Gastroesophageal sphincter (tissue), 4 donors: ENCODE data around the gene NRSN2. TPM values are rescaled to one million over a fixed set of nuclear protein-coding genes. Genes with fewer than 3 reads are reported as not detected.
"Not testable (repeated sequence)": the region's sequence is repeated elsewhere in the genome, so short reads cannot be mapped to it uniquely, and the experiment has no call there.

Experiments
- ATAC-seq: fragments of 150-250 bp; one replicate; pipeline ENCODE4 v1.9.1; 2016; ENCODE audit warnings: mild to moderate bottlenecking, moderate library complexity
- H3K27ac ChIP-seq, 4 donors: fragments of 200-600 bp; sonication (generic) in 3 of 4; 1 replicate in 3 of 4; 2 replicates in 1 of 4; pipeline ENCODE4 v1.5.1; 2016 to 2019
- H3K27me3 ChIP-seq: fragments of 200-600 bp; sonication (generic); one replicate; pipeline ENCODE4 v1.5.1; 2019
- H3K36me3 ChIP-seq, 2 donors: fragments of 200-600 bp; sonication (generic); one replicate each; pipeline ENCODE4 v1.5.1; 2019; ENCODE audit warnings: control low read depth in 1 of 2
- H3K4me1 ChIP-seq, 3 donors: fragments of 200-600 bp; sonication (generic); 1 replicate in 2 of 3; 2 replicates in 1 of 3; pipeline ENCODE4 v1.5.1; 2016 to 2019; ENCODE audit warnings: control low read depth in 2 of 3
- H3K4me3 ChIP-seq, 2 donors: fragments of 200-600 bp; sonication (generic); one replicate each; pipeline ENCODE4 v1.5.1; 2019; ENCODE audit warnings: mild to moderate bottlenecking in 1 of 2, moderate library complexity in 1 of 2
- H3K9me3 ChIP-seq, 3 donors: fragments of 200-600 bp; sonication (generic); one replicate each; pipeline ENCODE4 v1.5.1; 2017 to 2019; ENCODE audit warnings: control low read depth in 2 of 3
- EP300 ChIP-seq: sonication (generic); formaldehyde crosslinking; IDR thresholded peaks from one replicate; pipeline ENCODE4 v1.6.1; 2017; ENCODE audit warnings: antibody characterized with exemption, mild to moderate bottlenecking
- POLR2A ChIP-seq, 2 donors: fragments of 450-650 bp; IDR thresholded peaks; one replicate each; pipeline ENCODE4 v1.6.1; 2017; ENCODE audit warnings: antibody characterized with exemption in 2 of 2, mild to moderate bottlenecking in 2 of 2, moderate library complexity in 1 of 2
- POLR2AphosphoS5 ChIP-seq: sonication (generic); formaldehyde crosslinking; IDR thresholded peaks from one replicate; pipeline ENCODE4 v1.6.1; 2017; ENCODE audit warnings: antibody characterized with exemption
- WGBS, 2 donors: methylation state at CpG; one replicate each; pipeline ENCODE4 v1.1.5; 2018; ENCODE audit warnings: low coverage in 1 of 2; 5-methylcytosine and 5-hydroxymethylcytosine counted together
- total RNA-seq, 4 donors: library from RNA; depleted of rRNA; stranded (reverse); fragments of >200 nt; gene quantifications; one replicate each; pipeline ENCODE4 v1.1.0, GENCODE V29; 2016
- TF ChIP-seq, protein P1 (sequence below), 4 experiments: fragments of 200-600 bp in 2 of 4; fragments of 450-650 bp in 2 of 4; sonication (generic) in 1 of 4; IDR thresholded peaks; one replicate each; pipeline ENCODE4 v1.5.1; 2017 to 2019; ENCODE audit warnings: antibody characterized with exemption in 4 of 4, mild to moderate bottlenecking in 2 of 4, moderate library complexity in 2 of 4

NRSN2 gene
- total RNA-seq, 4 donors from 2014 or later: 25.3 to 51.6 (median 30.2) TPM

DNA sequence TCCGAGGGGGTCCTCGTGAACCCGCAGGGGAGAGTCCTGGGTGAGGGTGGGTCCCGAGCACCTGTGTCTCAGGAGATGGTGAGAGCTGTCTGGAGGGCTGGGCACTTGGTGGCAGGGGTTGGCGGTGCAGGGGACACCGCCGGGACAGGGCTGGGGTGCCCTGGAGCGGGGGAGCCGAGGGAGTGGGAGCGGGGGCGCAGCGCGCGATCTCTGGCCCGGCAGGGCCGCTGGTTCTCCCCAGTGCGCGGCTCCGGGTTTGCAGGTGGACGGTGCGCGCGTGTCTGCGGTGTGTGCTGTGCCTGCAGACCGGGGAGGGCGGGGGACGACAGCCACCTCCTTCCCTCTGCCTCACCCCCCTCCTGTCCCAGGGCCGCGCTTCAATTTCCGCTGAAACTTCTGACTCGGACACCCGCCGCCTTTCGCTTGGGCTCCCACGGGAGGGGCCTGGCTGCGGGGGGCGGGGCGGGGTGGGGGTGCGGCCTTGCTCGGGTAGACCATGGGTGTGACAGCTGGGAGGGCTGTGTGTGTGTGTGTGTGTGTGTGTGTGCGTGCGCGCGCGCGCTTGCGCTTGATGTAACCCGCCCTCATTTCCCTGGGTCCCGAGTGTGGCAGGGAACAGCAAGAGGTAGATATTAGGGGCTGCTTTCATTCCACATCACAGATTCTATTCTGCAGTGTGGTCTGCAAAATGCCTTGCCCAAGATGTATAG lies 34.8 kb downstream of the NRSN2 start:
- H3K4me3 ChIP-seq: peak overlapping the region; percentile 27 to 69
- peak overlapping the region in 3 of 4 donors; percentile 35 to 64 (median 56) for H3K27ac ChIP-seq
- TF ChIP-seq POLR2AphosphoS5: no peak
- no peak for TF ChIP-seq POLR2A (IDR thresholded peaks at IDR 0.05)
- no peak for TF ChIP-seq EP300
- TF ChIP-seq, protein P1, sequence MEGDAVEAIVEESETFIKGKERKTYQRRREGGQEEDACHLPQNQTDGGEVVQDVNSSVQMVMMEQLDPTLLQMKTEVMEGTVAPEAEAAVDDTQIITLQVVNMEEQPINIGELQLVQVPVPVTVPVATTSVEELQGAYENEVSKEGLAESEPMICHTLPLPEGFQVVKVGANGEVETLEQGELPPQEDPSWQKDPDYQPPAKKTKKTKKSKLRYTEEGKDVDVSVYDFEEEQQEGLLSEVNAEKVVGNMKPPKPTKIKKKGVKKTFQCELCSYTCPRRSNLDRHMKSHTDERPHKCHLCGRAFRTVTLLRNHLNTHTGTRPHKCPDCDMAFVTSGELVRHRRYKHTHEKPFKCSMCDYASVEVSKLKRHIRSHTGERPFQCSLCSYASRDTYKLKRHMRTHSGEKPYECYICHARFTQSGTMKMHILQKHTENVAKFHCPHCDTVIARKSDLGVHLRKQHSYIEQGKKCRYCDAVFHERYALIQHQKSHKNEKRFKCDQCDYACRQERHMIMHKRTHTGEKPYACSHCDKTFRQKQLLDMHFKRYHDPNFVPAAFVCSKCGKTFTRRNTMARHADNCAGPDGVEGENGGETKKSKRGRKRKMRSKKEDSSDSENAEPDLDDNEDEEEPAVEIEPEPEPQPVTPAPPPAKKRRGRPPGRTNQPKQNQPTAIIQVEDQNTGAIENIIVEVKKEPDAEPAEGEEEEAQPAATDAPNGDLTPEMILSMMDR (IDR thresholded peaks at IDR 0.05): no peak
- H3K27me3 ChIP-seq: peaks cover 31% of the 10 kb centered on the region
- WGBS, 2 donors: 13% methylated on average over 4 of the region's 49 CpGs; no CpG with 5 or more reads in 1 of the 2 donors
- H3K36me3 ChIP-seq: no peaks in the 10 kb centered on the region
- ATAC-seq: peak; percentile 77
- H3K9me3 ChIP-seq: no peaks in the 10 kb centered on the region
- H3K4me1 ChIP-seq: peaks cover 0 to 21% (median 0%) of the 10 kb centered on the region in 3 donors

DNA sequence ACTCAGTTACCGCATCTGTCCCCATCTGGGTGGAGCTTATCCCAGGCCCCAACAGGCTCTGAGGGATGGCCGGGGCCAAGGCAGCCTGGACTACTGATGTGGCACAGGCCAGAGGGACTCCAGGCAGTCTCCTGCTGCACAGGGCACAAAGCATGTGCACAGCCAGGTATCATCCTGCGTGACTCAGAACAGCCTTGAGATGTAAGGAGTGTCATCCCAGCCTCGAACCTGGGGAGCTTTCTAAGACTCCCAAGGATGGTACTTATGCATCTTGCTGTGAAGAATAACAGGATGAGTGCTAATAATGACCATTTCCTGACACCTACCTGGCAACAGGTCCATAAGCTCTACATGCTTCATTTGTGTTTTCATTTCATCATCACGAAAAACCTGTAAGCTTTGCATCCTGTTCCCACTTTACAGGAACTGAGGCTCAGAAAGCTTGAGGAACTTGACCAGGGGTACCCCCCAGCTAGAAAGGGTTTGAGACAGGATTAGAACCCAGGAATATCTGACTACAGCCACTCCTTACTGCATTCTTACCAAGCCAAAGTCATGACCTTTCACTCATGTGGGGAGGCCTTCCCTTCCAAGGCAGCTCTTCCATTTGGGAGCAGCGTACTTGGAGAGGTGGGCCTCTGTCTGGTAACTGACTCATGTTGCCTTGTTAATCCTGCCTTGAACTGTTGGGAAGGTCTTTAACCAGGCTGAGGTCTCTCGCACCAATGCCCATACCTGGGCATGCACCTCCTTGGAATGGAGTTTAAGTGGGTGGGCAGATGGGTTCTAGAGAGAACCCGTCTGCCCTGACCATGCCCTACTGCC lies 35.6 kb downstream of the NRSN2 start:
- Histone ChIP-seq H3K4me3 (peak overlapping the region in 1 of 2 donors; percentile 69), H3K27ac (peak overlapping the region in 2 of 4 donors; percentile 56 to 64)

DNA sequence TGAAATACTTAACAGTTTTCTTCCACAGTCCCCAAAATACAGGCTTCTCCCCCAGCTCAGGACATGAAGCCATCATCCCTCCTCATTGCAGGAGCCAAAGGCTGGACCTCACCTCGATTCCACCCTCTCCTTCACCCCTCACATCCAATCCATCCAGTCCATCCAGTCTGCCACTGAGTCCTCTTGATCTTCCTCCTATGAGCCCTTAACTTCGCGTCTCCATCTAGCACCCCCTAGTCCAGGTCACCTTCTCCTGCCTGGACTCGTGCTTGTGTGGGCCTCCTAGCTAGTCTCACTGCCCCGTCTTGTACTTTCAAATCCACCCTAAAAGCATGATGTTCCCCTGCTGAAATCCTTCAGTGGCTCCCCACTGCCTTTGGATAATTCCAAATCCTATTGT lies 37.0 kb downstream of the NRSN2 start:
- peaks cover 29% of the 10 kb centered on the region for H3K27me3 ChIP-seq
- no peak for TF ChIP-seq POLR2AphosphoS5
- TF ChIP-seq EP300: no peak
- no peak for TF ChIP-seq POLR2A (IDR thresholded peaks at IDR 0.05)
- TF ChIP-seq, protein P1 (IDR thresholded peaks at IDR 0.05): no peak
- no peaks in the 10 kb centered on the region for H3K9me3 ChIP-seq
- peaks cover 0 to 21% (median 0%) of the 10 kb centered on the region in 3 donors for H3K4me1 ChIP-seq
- H3K4me3 ChIP-seq: no peak overlapping the region
- WGBS, 2 donors: 88 to 100% methylated on average over 1 to 5 of the region's 5 CpGs
- H3K36me3 ChIP-seq: peaks cover 0 to 11% of the 10 kb centered on the region in 2 donors
- H3K27ac ChIP-seq: no peak overlapping the region
- no peak for ATAC-seq

More for the DNA sequence above, 35.6 kb downstream of the NRSN2 start:
- Histone ChIP-seq H3K4me1 (peaks cover 0 to 21% (median 0%) of the 10 kb centered on the region in 3 donors), H3K27me3 (peaks cover 31% of the 10 kb centered on the region), H3K36me3 (no peaks in the 10 kb centered on the region), H3K9me3 (no peaks in the 10 kb centered on the region)
- WGBS, 2 donors: 71 to 92% methylated on average over 1 to 2 of the region's 8 CpGs
- ATAC-seq: peak; percentile 19
- no peak for TF ChIP-seq POLR2AphosphoS5
- TF ChIP-seq POLR2A (IDR thresholded peaks at IDR 0.05): no peak
- TF ChIP-seq EP300: no peak
- TF ChIP-seq, protein P1 (IDR thresholded peaks at IDR 0.05): no peak

DNA sequence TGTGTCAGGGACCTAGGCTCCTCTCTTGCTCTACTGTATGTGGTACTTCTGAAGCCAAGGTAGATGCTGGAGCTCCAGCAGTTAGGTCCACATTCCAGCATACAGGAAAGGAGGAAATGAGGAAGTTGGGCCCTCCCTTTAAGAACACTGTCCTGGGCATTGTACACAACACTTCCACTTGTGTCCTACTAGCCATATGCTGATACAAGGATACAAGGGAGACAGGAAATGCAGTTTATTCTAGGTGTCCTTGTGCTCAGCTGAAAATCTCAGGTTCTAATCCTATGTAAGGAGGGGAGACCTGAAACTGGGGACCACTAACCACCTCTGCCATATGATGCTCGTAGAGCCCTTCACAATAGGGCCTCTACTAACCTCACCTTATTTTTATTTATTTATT lies 37.8 kb downstream of the NRSN2 start:
- WGBS, 2 donors: 100% methylated on average over 1 of the region's 1 CpG; no CpG with 5 or more reads in 1 of the 2 donors
- H3K4me1 ChIP-seq: peaks cover 0 to 21% (median 0%) of the 10 kb centered on the region in 3 donors
- peaks cover 0 to 20% of the 10 kb centered on the region in 2 donors for H3K36me3 ChIP-seq
- no peak for ATAC-seq
- H3K27ac ChIP-seq: no peak overlapping the region
- no peak overlapping the region for H3K4me3 ChIP-seq
- H3K9me3 ChIP-seq: no peaks in the 10 kb centered on the region
- H3K27me3 ChIP-seq: peaks cover 22% of the 10 kb centered on the region
- TF ChIP-seq POLR2AphosphoS5: no peak

DNA sequence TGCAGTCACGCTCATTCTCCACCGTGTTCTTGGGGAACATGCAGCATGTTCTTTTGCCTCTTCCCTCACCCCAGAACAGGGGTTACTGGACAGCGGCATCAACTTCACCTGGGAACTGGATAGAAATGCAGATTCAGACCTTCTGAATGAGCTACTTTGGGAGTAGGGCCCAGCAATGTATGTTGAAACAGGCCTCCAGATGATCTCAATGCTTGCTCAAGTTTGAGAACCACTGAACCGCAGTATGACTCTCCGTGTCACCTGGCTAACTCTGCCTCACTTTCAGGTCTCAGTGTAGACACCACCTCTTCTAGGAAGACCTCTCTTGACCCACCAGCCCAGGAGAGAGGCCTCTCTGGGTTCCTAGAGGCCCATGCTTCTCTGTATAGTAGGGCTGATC lies 38.5 kb downstream of the NRSN2 start:
- Histone ChIP-seq H3K4me1 (peaks cover 0 to 21% (median 0%) of the 10 kb centered on the region in 3 donors), H3K36me3 (peaks cover 0 to 27% of the 10 kb centered on the region in 2 donors), H3K27me3 (peaks cover 19% of the 10 kb centered on the region), H3K27ac (no peak overlapping the region), H3K4me3 (no peak overlapping the region), H3K9me3 (no peaks in the 10 kb centered on the region)
- WGBS, 2 donors: 98 to 100% methylated on average over 4 to 5 of the region's 5 CpGs
- no peak for ATAC-seq
- TF ChIP-seq POLR2A (IDR thresholded peaks at IDR 0.05) (no peak), POLR2AphosphoS5 (no peak), EP300 (no peak)
- TF ChIP-seq, protein P1 (IDR thresholded peaks at IDR 0.05): no peak

DNA sequence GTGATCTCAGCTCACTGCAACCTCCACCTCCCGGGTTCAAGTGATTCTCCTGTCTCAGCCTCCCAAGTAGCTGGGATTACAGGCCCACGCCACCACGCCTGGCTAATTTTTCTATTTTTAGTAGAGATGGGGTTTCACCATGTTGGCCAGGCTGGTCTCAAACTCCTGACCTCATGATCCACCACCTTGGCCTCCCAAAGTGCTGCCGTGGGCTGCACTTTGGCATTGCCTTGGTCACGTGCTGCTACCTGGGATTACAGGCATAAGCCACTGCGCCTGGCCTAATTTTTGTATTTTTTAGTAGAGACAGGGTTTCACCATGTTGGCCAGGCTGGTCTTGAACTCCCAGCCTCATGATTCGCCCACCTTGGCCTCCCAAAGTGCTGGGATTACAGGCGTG lies 39.7 kb downstream of the NRSN2 start:
- not testable (repeated sequence) for H3K27ac ChIP-seq, H3K4me1 ChIP-seq, ATAC-seq, H3K27me3 ChIP-seq, H3K9me3 ChIP-seq, H3K4me3 ChIP-seq
- H3K36me3 ChIP-seq: peaks cover 0 to 35% of the 10 kb centered on the region in 2 donors
- 100% methylated on average over 2 of the region's 8 CpGs; no CpG with 5 or more reads in 1 of the 2 donors for WGBS, 2 donors
